DND-41 (cell line): ENCODE data around the gene NCBP1.

ENCODE experiments used
- ATAC-seq: fragments of 200-7000 bp; cut with Tn5 transposase; 3 replicates; pipeline ENCODE4 v1.9.1; 2021; ENCODE audit warnings: low read depth; ENCODE audit not compliant: insufficient read depth
- DNase-seq: peaks from one replicate; pipeline ENCODE4 v3.0.0-alpha.2; 2020
- H2AFZ ChIP-seq: 2 replicates; pipeline ENCODE4 v1.6.0; 2012; ENCODE audit warnings: low read depth, low read length
- H3K27ac ChIP-seq: 2 replicates; pipeline ENCODE4 v1.5.1; 2012; ENCODE audit warnings: low read length, inconsistent platforms
- H3K27me3 ChIP-seq: fragments of 200-600 bp; sonication (generic); 2 replicates; pipeline ENCODE4 v1.6.0; 2012; ENCODE audit warnings: low read length, mild to moderate bottlenecking, inconsistent platforms; ENCODE audit not compliant: insufficient read depth, poor library complexity
- H3K36me3 ChIP-seq: 2 replicates; pipeline ENCODE4 v1.5.1; 2012; ENCODE audit warnings: low read length, inconsistent platforms; ENCODE audit not compliant: insufficient read depth
- H3K4me1 ChIP-seq: 2 replicates; pipeline ENCODE4 v1.5.1; 2012; ENCODE audit warnings: mild to moderate bottlenecking, low read length; ENCODE audit not compliant: insufficient read depth
- H3K4me2 ChIP-seq: 2 replicates; pipeline ENCODE4 v1.6.0; 2012; ENCODE audit warnings: mild to moderate bottlenecking, moderate library complexity, low read length, inconsistent platforms; ENCODE audit not compliant: insufficient read depth
- H3K4me3 ChIP-seq, 2 experiments: fragments of 200-600 bp in 1 of 2; shearing (Covaris generic) in 1 of 2; 2 replicates each; pipeline ENCODE4 v1.5.1; 2012 to 2016; ENCODE audit warnings: inconsistent platforms in 2 of 2, low read length in 2 of 2, mild to moderate bottlenecking in 2 of 2, low read depth in 1 of 2, moderate library complexity in 1 of 2
- H3K79me2 ChIP-seq: 2 replicates; pipeline ENCODE4 v1.6.0; 2012; ENCODE audit warnings: low read length, inconsistent platforms; ENCODE audit not compliant: insufficient read depth
- H3K9ac ChIP-seq: 2 replicates; pipeline ENCODE4 v1.6.0; 2012; ENCODE audit warnings: low read depth, mild to moderate bottlenecking, inconsistent platforms, low read length, moderate library complexity
- H3K9me3 ChIP-seq: 2 replicates; pipeline ENCODE4 v1.5.1; 2012; ENCODE audit warnings: low read length, moderate library complexity, mild to moderate bottlenecking, inconsistent platforms; ENCODE audit not compliant: insufficient read depth, severe bottlenecking
- H4K20me1 ChIP-seq: 2 replicates; pipeline ENCODE4 v1.6.0; 2012; ENCODE audit warnings: low read length; ENCODE audit not compliant: insufficient read depth
- CTCF ChIP-seq: IDR thresholded peaks from 2 replicates; pipeline ENCODE4 v1.5.1; 2012; ENCODE audit warnings: borderline replicate concordance, low read length, moderate library complexity, mild to moderate bottlenecking; ENCODE audit not compliant: poor library complexity, severe bottlenecking; ENCODE audit errors: extremely low read depth
- EZH2 ChIP-seq: IDR thresholded peaks from 3 replicates; pipeline ENCODE4 v1.6.1; 2012; ENCODE audit warnings: borderline replicate concordance, low read depth, mild to moderate bottlenecking, moderate library complexity, low read length, inconsistent platforms; ENCODE audit not compliant: severe bottlenecking

The NCBP1 gene

DNA sequence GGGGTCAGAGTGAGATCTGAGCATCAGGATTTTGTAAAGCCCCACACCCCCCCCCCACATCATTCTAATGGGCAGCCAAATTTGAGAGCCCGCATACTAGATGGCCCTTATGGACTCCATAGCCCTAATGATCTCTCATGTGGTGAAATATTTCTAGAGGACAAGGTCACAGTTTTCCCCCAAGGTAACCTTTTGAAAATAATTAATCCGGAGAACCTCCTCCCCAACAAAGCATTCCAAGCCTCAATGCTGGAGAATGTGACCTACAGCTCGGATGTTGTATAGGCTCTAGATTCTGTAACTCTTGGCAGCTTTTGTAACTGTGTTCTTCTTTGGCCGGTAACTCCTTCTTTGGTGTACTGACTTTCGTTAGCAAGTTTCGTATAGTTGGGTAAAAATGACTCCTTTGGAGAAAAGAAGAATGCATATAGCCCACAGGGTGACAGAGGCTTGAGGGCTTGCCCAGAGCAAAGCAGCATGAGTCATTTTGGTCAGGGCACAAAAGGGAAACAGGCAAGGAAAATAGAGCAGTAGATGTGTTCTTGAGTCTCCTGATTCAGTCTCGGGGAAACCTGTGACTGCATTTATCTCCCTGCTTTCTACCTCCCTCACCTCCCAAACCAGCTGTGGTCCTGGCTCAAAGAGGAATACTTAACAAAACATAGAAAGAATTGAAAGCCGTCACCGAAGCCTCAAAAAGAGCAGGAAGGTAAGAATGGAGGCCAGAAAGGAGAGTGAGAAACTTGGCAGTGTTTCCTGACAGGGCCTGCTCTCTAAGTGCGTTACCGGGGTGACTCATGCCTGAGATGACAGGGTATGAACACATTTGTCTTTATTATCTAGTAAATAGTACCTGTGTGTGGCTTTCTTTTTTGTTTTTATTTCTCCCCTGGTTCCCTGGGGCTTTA lies 70.1 kb downstream of the NCBP1 start:
- DNase-seq (no peak), ATAC-seq (no peak)
- Histone ChIP-seq H2AFZ (no peak overlapping the region), H3K4me3 (no peak overlapping the region), H4K20me1 (no peaks in the 10 kb centered on the region), H3K4me2 (no peak overlapping the region), H3K4me1 (no peaks in the 10 kb centered on the region), H3K27me3 (peaks cover 17% of the 10 kb centered on the region), H3K79me2 (no peaks in the 10 kb centered on the region), H3K9me3 (no peaks in the 10 kb centered on the region), H3K27ac (no peak overlapping the region), H3K36me3 (no peaks in the 10 kb centered on the region), H3K9ac (no peak overlapping the region)
- TF ChIP-seq CTCF (no peak), EZH2 (no peak)

- H3K27ac ChIP-seq = no peak overlapping the region
- DNase-seq = no peak
- ATAC-seq = no peak
- H3K9ac ChIP-seq = no peak overlapping the region
- H4K20me1 ChIP-seq = no peaks in the 10 kb centered on the region
- no peaks in the 10 kb centered on the region for H3K36me3 ChIP-seq
- H3K4me1 ChIP-seq = no peaks in the 10 kb centered on the region
- H3K9me3 ChIP-seq = no peaks in the 10 kb centered on the region
- TF ChIP-seq EZH2 (no peak), CTCF (no peak)
- H3K79me2 ChIP-seq = no peaks in the 10 kb centered on the region
- H3K4me2 ChIP-seq = no peak overlapping the region
- H3K27me3 ChIP-seq = peaks cover 17% of the 10 kb centered on the region
- H2AFZ ChIP-seq = no peak overlapping the region
- no peak overlapping the region for H3K4me3 ChIP-seq
These were observed 70.7 kb downstream of the NCBP1 start for GRCh38 chr9:97704345-97704677.

DNA sequence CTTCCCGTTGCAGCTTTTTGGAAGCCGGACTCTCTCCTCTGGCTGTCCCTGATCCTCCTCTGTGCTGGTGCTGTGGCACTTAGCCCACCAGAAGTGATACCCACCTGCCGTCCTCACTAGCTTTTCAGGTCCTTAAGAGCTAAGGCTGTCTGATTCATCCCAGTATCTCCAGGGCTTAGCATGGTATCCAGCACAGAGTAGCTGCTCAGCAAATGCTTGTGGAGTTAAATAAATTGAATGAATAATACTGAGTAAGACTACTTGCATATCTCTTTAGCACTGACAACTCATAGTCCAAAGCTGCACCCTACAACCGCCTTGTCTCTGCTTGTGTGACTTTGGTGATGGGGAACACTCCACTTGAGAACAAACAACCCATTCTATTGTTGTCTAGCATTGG lies 71.2 kb downstream of the NCBP1 start:
- TF ChIP-seq CTCF (no peak), EZH2 (no peak)
- no peaks in the 10 kb centered on the region for H4K20me1 ChIP-seq
- DNase-seq (no peak), ATAC-seq (no peak)
- H3K4me3 ChIP-seq = no peak overlapping the region
- no peaks in the 10 kb centered on the region for H3K36me3 ChIP-seq
- no peaks in the 10 kb centered on the region for H3K4me1 ChIP-seq
- no peak overlapping the region for H3K4me2 ChIP-seq
- H3K27ac ChIP-seq = no peak overlapping the region
- no peaks in the 10 kb centered on the region for H3K9me3 ChIP-seq
- H3K9ac ChIP-seq = no peak overlapping the region
- H3K27me3 ChIP-seq = peaks cover 17% of the 10 kb centered on the region
- no peak overlapping the region for H2AFZ ChIP-seq
- no peaks in the 10 kb centered on the region for H3K79me2 ChIP-seq
